HS-27A (cell line): ENCODE data around the gene ZNF416.

Source experiments
- DNase-seq: peaks from one replicate; pipeline ENCODE4 v3.0.0-alpha.2; 2012; ENCODE audit warnings: low read depth, missing footprints

Gene ZNF416

GRCh38 chr19:57578487-57579205 is at the start of gene ZNF416:
ZNF416 (minus strand) TSS chr19:57578911; CDS start chr19:57578704, 207 bp downstream.
- peak; percentile 99 for DNase-seq

GRCh38 chr19:57623091-57623490 is 44.4 kb upstream of the ZNF416 start:
- DNase-seq, result no peak

GRCh38 chr19:57620673-57621348 is 42.1 kb upstream of the ZNF416 start:
- no peak for DNase-seq

- no peak for DNase-seq
Measured at GRCh38 chr19:57615346-57615745, 36.6 kb upstream of the ZNF416 start.

- peak; percentile 85 for DNase-seq
Measured at GRCh38 chr19:57613941-57614743, 35.4 kb upstream of the ZNF416 start, which contains the start of gene ZNF134. ZNF134 (plus strand) TSS chr19:57614242; CDS start chr19:57619469, 5,227 bp downstream.

- no peak for DNase-seq
Measured at GRCh38 chr19:57611113-57611512, 32.4 kb upstream of the ZNF416 start.

GRCh38 chr19:57606931-57607330 is 28.2 kb upstream of the ZNF416 start:
- no peak for DNase-seq

GRCh38 chr19:57599761-57600383 is 21.2 kb upstream of the ZNF416 start, which contains the start of gene ZNF530:
ZNF530 (plus strand) TSS chr19:57599885; CDS start chr19:57604346, 4,461 bp downstream.
- DNase-seq, result peak; percentile 90

GRCh38 chr19:57599377-57599760 is 20.7 kb upstream of the ZNF416 start:
- DNase-seq, result no peak

- DNase-seq, result peak; percentile 81
Measured at GRCh38 chr19:57587529-57587928, 8.8 kb upstream of the ZNF416 start.

- no peak for DNase-seq
Measured at GRCh38 chr19:57583521-57584416, 5.1 kb upstream of the ZNF416 start, which contains the start of gene ZIK1. ZIK1 (plus strand) TSS chr19:57584145; CDS start chr19:57584357, 212 bp downstream.

- DNase-seq, result no peak
Measured at GRCh38 chr19:57583104-57583520, 4.4 kb upstream of the ZNF416 start.

- DNase-seq, result no peak
Measured at GRCh38 chr19:57576661-57577060, 2.0 kb downstream of the ZNF416 start.

GRCh38 chr19:57572415-57572947 is 6.2 kb downstream of the ZNF416 start:
- no peak for DNase-seq

GRCh38 chr19:57570707-57571106 is 8.0 kb downstream of the ZNF416 start:
- no peak for DNase-seq

- no peak for DNase-seq
Measured at GRCh38 chr19:57566396-57567265, 12.1 kb downstream of the ZNF416 start.

GRCh38 chr19:57563547-57563946 is 15.2 kb downstream of the ZNF416 start:
- DNase-seq, result no peak

GRCh38 chr19:57560049-57560491 is 18.6 kb downstream of the ZNF416 start:
- no peak for DNase-seq

- peak; percentile 71 for DNase-seq
Measured at GRCh38 chr19:57559404-57560025, 19.2 kb downstream of the ZNF416 start, which contains the start of gene ZNF550. ZNF550 (minus strand) TSS chr19:57559863; CDS start chr19:57559682, 181 bp downstream.
